Fibroblast of lung (primary cell): ENCODE measurements around the gene TOMM20L.

ENCODE experiments used
- EZH2 ChIP-seq: IDR thresholded peaks from 2 replicates; pipeline ENCODE4 v1.5.1; 2012; ENCODE audit warnings: low read length, control low read depth, mild to moderate bottlenecking; ENCODE audit errors: missing control alignments
- TF ChIP-seq, protein P1 (sequence below), 2 donors: IDR thresholded peaks in 1 of 2; conservative IDR thresholded peaks in 1 of 2; 1 replicate in 1 of 2; 2 replicates in 1 of 2; pipeline ENCODE4 v1.5.1; 2011 to 2012; ENCODE audit warnings: low read length in 2 of 2, control low read depth in 1 of 2, inconsistent platforms in 1 of 2, low read depth in 1 of 2, mild to moderate bottlenecking in 1 of 2

DNA sequence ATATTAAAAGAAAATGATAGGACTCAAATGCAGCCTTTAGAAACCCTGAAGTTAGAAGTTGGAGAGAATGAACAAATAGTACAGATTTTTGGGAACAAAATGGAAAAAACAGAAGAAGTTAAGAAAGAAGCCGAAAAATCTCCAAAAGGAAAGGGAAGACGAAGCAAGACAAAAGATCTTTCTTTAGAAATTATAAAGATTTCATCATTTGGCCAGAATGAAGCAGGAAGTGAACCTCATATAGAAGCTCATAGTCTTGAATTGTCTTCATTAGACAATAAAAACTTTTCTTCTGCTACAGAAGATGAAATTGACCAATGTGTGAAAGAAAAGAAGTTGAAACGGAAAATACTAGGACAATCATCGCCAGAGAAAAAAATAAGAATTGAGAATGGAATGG, 31.4 kb upstream of the TOMM20L start:
- TF ChIP-seq, protein P1, sequence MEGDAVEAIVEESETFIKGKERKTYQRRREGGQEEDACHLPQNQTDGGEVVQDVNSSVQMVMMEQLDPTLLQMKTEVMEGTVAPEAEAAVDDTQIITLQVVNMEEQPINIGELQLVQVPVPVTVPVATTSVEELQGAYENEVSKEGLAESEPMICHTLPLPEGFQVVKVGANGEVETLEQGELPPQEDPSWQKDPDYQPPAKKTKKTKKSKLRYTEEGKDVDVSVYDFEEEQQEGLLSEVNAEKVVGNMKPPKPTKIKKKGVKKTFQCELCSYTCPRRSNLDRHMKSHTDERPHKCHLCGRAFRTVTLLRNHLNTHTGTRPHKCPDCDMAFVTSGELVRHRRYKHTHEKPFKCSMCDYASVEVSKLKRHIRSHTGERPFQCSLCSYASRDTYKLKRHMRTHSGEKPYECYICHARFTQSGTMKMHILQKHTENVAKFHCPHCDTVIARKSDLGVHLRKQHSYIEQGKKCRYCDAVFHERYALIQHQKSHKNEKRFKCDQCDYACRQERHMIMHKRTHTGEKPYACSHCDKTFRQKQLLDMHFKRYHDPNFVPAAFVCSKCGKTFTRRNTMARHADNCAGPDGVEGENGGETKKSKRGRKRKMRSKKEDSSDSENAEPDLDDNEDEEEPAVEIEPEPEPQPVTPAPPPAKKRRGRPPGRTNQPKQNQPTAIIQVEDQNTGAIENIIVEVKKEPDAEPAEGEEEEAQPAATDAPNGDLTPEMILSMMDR (conservative IDR thresholded peaks at IDR 0.05 in 1 of 2, IDR thresholded peaks at IDR 0.05 in 1 of 2; ENCODE audit: low read depth in 1 of 2, low read length in 2 of 2), result no peak
- TF ChIP-seq EZH2, result no peak
